ENCODE measurements around the gene TSC22D2.
"Not testable (repeated sequence)": the region's sequence is repeated elsewhere in the genome, so short reads cannot be mapped to it uniquely, and the experiment has no call there.

Gene TSC22D2

DNA sequence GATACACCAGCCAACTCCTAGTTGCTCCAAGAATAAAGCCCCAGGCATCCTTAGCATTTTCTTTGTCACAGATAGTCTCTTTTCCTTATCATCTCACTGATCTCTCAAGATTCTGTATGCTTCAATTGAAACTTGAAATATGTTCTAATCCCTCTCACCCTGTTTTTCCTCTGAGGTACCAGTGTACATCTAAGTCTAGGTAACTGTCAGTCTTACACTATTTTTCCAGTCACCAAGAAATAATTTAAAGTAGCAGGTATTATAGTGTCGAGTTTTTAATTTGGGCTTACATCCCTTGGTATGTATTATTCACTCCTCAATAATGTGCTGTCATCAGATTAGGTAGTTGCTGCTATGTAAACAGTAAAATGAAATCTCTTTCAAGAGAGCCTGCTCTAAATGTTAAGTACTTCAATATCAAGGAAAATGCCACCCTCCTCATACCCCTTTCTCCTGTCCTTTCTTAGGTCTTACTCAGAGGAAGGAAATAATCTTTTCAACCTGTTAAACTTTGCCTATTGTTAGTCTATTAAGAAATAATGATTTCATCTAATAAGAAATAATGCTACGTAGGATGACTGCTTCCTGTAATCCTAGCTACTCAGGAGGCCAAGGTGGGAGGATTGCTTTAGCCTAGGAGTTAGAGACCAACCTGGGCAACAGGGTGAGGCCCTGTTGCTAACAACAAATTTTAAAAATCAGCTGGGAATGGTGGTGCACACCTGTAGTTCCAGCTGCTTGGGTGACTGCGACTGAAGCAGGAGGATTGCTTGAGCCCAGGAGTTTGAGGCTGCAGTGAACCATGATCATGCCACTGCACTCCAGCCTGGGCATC is 39.8 kb downstream of the TSC22D2 start:
- no peak for DNase-seq (ENCODE audit: low read depth)

DNA sequence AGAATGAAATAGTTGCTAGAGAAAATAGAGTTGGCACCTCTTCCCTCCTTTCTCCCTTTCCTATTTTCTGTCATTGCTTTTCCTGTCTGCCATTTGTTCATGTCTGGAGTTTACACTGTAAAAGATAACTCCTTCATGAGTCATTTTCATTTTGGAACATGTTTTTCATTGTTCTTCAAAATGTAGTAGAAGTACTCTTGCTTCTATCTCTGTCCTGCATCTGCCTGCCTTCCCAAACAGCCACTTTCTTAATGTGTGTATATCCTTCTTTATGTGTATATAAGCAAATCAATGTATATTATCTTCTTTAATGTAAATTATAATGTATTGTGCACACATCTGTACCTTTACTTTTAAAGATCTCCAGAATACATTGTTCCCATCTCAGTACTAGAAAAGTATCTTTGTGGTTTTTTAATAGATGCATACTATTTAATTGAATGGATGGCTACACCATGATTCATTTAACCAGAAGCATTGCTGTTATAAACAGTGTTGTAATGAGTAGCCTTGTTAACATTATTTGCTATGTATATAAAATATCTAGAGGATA is 41.1 kb downstream of the TSC22D2 start:
- DNase-seq (ENCODE audit: low read depth), result peak; percentile 68

DNA sequence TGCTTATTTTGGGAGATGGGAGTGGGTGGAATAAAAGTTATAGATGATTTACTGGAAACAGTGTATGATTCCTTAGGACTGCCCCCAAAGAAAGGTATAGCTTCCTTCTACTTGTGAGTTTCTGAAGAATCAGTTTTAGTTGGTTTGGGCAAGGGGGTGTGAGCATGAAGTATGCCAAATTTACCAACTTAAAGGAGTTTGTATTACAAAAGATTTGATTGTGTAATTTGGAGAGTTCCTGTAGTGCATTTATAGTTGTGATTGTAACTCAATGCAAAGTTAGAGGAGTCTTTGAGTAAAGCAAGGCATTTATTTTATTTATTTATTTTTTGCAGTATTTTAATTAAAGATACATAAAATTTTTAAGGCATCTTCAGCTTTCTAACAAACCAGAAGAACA is 42.8 kb downstream of the TSC22D2 start:
- DNase-seq (ENCODE audit: low read depth), result peak; percentile 35

DNA sequence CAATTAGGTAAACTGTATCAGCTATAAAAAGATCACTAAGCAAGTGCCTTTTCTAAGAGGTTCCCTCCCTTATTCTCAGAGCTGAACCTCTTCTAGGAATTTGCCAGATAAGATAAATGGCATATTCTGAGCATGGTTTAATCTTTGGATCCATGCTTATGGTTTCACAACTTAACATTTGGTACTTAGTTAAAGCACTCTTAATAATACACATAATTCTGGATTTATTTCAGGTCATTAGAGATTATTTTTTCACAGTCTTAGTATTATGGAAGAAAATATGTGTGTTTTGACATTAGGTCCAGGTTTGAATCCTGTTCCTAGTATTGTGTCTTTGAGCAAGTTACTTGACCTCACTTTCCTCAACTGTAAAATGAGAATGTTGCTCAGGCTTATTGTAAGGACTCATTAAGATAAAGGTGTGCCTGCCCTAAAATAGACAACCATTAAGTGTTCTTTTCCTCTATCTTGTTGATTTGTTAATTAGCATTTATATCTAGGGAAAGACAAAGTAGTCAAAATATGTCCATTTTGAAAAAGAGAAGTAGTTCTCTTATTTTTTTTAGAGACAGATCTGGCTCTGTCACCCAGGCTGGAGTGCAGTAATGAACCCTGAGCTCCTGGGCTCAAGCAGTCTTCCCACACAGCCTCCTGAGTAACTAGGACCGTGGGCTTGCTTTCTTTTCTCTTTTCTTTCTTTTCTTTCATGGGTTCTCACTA is 43.4 kb downstream of the TSC22D2 start:
- no peak for DNase-seq (ENCODE audit: low read depth)

DNA sequence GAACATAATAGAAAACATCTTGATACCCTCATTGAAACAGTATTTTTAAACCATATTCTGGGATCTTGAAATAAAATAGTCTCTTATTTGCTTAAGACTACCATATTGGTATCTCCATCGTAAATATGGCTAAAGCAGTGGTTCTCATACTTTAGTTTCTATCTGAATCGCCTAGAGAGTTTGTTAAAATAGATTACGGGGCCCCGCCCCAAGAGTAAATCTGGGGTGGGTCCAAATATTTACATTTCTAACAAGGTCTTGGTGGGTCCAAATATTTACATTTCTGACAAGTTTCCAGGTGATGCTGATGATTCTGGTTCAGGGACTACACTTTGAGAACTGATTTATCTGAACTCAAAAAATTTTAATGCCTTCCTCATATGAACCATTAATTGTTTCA is 45.3 kb downstream of the TSC22D2 start:
- DNase-seq (ENCODE audit: low read depth), result no peak

DNA sequence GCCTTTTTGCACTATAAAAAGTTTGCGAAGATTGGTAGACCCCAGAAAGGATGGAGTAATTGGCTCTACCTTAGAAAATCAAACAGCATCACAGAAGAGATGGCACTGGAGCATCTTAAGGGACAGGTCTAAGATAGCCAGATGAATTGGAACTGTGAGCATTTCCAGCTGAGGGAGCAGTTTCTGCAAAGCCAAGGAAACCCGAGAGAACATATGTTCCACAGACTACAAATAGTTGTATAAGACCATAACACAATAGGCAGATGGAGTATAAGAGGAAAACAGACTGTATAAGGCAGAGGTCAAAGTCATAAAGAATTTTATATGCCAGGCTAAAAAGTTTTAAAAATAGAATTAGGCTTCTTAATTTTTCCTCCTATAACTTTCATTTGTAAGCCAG is 46.0 kb downstream of the TSC22D2 start:
- DNase-seq (ENCODE audit: low read depth), result no peak

DNA sequence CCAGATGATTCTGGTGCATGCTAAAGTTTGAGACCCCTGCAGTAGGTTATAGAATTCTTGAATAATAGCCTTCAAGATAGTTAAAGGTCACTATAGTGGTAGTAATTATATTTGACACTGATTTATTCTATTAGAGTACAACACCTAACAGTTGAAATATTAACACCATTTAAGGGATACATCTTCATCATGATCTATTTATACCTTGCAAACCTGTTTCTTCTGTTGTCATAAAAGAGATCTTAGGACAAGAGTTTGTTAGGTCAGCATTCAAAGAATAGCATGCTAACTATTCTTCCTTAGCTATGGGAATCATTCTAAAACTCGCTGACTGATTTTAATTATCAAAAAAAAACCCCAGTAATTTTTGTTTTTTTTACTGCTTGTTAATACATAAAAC is 46.5 kb downstream of the TSC22D2 start:
- DNase-seq (ENCODE audit: low read depth), result no peak

DNA sequence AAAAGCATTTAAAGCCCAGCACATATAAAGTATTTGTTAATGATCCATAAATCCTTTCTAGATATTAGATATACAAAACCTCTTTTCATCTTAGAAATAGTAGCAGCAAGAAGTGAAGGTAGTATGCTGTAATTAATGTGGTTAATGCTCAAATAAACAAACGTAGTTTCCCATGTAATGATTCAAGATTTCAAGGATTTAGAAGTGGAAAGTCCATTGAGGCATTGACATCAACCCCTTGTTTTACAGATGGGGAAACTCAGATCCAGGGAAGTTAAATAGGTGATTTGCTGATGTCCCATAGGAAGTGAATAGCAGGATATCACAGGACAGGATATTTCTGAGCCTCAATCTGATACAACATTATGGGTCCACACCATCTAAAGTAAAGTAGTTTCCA is 47.2 kb downstream of the TSC22D2 start:
- DNase-seq (ENCODE audit: low read depth), result no peak

DNA sequence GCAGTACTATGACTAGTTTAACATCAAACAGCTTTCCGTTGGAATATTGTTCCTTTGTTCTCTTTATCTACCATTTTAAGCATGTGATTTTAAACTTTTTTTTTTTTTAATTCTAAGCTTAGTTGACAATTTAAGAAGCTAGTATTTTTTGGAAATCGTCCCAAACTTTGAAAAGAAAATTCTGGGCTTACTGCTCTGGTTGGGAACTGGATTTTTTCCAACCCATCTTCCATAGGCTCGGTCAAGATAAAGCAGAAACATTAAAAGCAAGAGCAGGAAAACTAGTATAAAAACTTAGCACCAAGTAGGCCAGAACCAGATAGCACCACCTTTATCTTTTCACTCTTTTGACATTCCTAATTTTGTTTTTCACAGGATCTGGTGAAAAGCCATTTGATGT is 49.9 kb downstream of the TSC22D2 start:
- DNase-seq (ENCODE audit: low read depth), result no peak

DNA sequence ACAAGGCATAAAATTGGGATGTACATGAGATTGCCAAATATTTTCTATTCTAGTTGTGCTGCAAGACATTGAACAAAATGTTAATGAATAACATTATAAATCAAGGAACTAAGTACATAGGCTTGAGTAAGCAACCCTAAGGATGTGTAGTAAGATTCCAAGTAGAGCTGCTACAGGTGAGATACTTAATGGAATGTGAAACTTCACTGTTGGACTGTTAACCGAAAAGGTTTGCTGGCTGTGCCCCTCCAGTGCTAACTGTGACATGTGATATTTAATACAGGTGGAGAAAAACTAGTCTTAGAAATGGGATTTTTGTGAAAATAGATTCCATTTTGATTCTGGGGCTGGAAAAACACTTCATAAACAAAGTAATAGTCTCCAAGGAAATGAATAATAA is 52.4 kb downstream of the TSC22D2 start:
- DNase-seq (ENCODE audit: low read depth), result no peak

DNA sequence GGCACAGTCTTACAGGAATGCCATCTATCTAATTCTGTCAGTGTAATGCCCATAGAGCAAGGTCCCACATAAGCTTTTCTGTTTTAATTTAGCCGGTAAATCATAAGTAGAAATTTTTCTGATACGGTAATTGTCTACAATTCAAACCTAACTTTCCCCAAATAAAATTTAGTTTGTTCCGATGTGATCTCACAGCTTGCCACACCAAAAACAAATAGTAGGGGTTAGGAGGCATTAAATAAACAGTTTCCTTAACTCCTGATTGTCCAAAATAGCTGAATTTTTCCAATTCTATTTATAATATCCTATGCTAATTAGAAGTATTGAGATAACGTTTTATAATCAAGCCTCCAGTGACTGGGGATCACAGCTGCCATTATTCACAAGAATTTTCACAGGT is 53.3 kb downstream of the TSC22D2 start:
- no peak for DNase-seq (ENCODE audit: low read depth)

DNA sequence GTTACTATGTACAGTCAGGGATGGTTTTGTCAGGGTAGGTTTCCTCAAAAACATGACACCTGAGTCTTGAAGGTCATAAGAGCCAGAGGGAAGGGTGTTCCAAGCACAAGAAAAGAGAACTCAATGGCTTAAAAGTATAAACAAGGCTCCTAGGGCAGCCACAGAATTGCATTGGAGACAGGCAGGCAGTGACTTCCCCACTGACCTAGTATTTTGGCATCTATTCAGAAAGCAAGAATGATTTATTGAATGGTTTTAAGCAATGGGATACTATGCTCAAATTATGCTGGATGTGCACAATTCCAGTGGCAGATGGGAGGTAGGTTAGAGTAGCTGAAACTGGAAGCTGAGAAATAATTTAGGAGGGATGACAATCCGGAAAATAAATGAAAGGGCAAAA is 54.0 kb downstream of the TSC22D2 start:
- no peak for DNase-seq (ENCODE audit: low read depth)

DNA sequence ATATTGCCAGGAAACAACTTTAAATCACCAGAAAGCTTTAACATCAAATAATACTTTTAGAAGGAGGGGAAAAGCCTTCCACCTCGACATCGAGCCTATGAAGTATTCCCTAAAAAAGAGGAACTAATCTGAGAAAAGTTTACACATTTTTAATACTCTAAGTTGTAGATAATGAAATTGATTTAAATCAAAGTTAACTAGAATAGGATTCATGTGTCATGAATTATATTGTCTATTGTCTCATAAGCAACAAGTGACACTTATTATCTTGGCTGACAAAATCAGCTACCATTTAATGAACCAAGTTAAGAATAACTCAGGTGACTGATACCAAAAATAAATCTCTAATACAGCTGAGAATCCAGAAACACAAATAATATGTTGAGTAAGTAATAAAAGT is 56.6 kb downstream of the TSC22D2 start:
- DNase-seq (ENCODE audit: low read depth), result no peak

DNA sequence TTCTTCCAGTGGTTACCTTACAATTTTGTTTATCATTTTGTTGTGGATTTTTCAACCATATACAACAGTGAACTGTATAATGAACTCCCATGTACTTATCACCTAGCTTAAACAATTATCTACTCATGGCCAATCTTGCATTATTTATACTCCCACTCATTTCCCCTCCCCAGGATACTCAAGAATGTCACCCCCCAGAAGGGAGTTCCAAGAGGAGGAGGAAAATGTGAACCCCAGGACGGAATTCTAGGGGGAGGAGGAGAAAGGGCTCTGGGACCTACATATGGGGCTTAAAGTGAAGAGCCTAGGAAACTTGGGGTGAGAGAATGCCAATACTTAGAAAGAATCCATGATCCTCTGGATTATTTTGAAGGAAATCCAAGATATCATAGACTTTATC is 59.3 kb downstream of the TSC22D2 start:
- no peak for DNase-seq (ENCODE audit: low read depth)

DNA sequence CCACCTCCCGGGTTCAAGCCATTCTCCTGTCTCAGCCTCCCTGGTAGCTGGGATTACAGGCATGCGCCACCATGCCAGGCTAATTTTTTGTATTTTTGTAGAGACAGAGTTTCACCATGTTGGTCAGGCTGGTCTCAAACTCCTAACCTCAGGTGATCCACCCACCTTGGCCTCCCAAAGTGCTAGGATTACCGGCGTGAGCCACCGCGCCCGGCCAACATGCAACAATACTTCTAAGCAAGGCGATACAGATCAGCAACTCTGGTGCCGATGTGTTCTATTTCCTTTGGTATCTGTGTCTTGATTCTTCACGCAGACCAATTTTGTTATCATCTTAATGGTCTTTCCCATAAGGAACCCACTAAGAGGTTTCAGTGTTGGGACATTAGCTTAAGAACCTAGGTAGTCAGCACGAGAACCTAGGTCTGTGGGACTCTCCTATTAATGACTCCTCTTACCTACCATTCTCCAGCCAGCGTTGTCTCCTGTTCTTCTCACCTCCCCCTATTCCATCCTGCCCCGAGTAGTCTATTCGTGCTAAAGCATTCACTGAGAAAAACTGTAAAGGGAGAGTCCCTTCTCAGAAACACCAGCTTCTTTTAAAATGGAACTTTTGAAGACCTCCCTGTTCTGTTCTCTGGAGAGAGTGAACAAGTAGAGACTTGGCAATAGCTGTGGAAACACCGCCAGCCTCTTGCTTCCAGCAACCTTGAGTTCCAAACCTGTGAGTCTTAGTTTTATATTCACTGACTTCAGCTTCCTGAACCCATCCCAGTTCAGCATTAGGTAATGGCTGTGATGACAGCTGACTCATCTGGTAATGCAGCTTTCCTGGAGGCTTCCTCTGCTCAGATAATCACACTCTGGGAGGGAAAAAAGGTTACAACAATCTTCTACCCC is 61.2 kb downstream of the TSC22D2 start:
- peak; percentile 82 for DNase-seq (ENCODE audit: low read depth)

DNA sequence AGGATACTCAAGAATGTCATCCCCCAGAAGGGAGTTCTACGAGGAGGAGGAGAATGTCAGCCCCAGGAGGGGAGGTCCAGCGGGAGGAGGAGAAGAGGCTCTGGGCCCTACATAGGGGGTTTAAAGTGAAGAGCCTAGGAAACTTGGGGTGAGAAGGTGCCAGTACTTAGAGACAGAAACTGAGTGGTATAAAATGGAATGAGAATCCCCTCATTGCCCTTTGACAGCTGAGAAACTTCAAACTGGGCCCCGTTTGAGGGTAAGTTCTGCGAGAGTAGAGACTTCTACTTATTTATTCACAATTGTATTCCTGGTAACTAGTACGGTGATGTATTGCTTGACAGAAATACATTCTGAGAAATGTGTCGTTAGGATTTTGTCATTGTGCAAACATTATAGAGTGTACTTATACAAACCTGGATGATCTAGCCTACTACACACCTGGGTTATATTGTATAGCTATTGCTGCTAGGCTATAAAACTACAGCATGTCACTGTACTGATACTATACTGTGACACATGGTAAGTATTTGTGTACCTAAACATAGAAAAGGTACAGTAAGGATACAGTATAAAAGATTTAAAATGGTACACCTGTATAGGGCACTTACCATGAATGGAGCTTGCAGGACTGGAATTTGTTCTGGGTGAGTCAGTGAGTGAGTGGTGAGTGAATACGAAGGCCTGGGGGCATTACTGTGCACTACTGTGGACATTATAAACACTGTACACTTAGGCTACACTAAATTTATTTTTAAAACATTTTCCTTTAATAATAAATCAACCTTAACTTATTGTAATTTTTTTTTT is 62.0 kb downstream of the TSC22D2 start:
- no peak for DNase-seq (ENCODE audit: low read depth)

DNA sequence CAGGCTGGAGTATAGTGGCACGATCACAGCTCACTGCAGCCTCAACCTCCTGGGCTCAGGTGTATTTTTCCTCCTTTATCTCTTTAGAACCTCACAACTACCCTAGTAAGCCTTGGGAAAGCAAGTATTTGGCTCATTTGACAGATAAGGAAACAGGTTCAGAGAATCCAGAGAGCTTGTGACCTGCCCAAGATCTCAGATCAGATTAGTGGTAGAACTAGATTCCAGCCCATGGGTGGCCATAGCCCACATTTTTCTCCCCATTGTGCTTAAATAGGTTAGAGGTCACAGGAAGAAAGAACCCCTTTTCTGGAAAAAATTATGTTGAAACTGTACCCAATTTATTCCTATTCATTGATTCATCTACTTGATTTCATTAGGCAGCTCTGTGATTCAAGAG is 64.3 kb downstream of the TSC22D2 start:
- DNase-seq (ENCODE audit: low read depth), result no peak

DNA sequence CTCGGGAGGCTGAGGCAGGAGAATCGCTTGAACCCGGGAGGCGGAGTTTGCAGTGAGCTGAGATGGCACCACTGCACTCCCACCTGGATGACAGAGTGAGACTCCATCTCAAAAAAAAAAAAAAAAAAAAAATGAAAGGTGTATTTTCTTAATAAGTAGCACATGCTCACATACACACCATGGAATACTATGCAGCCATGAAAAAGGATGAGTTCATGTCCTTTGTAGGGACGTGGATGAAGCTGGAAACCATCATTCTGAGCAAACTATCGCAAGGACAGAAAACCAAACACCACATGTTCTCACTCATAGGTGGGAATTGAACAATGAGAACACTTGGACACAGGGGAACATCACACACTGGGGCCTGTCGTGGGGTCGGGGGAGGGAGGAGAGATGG is 65.1 kb downstream of the TSC22D2 start:
- DNase-seq (ENCODE audit: low read depth), result not testable (repeated sequence)

DNA sequence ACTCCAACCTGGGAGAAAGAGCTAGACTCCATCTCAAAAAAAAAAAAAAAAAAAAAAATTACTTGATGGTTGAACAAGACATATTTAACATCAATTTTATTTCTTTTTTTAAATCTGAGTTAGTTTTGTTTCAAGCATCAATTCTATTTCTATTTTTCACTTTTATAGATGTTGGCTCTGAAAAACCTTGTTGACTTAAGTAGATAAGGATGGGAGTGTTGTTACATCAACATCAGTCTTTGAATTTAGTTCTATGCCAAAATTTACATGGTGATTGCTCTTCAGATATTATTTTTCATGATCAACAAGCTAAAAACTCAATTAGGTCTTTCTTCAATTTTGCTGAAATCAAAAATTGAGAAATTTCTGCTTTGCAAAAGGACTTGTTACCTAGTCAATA is 71.3 kb downstream of the TSC22D2 start:
- DNase-seq (ENCODE audit: low read depth), result no peak

DNA sequence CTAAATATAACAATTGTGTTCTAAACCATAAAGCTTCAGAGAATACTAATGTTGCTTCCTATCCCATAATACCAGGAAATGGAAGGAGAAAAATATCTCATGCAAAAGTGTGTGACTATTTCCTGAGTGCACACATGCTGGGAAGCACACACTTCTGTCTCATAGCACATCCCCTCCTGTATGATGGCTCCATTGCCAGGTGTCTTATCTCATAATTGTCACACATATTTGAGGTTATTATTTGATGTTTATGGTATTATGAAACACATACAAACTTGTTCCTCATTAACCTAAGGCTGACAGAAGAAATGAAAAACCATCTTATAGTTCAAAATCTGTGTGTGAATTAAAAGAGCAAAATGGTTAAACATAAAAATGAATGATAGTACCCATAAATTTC is 72.8 kb downstream of the TSC22D2 start:
- DNase-seq (ENCODE audit: low read depth), result no peak

DNA sequence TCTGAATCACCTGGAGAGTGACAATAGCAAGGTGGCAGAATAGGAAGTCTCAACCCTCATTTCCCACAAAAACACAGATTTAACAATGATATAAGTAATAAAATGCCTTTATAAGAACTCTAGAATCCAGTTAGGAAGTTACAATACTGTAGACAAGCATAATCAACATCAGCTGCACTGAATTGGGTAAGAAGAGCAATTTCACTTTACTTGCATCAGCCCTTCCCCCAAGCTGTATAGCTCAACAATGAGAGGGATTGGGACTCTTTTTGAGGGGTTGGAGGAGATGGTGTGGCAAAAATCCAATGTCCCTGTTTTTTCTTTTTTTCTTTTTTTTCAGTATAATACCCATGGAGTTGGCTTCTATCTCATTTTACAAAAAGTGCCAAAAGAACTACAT is 75.1 kb downstream of the TSC22D2 start:
- peak; percentile 54 for DNase-seq (ENCODE audit: low read depth)
